HG03196 (cell line): ENCODE measurements around the gene ATP6V1C2.
"Not testable (repeated sequence)": the region's sequence is repeated elsewhere in the genome, so short reads cannot be mapped to it uniquely, and the experiment has no call there.

Source experiments
- ATAC-seq: cut with Tn5 transposase; IDR thresholded peaks from one replicate; pipeline ENCODE4 v1.9.1; 2021; ENCODE audit not compliant: unreplicated experiment

The ATP6V1C2 gene

GRCh38 chr2:10765914-10766313, 44.5 kb downstream of the ATP6V1C2 start:
- ATAC-seq = no peak

DNA sequence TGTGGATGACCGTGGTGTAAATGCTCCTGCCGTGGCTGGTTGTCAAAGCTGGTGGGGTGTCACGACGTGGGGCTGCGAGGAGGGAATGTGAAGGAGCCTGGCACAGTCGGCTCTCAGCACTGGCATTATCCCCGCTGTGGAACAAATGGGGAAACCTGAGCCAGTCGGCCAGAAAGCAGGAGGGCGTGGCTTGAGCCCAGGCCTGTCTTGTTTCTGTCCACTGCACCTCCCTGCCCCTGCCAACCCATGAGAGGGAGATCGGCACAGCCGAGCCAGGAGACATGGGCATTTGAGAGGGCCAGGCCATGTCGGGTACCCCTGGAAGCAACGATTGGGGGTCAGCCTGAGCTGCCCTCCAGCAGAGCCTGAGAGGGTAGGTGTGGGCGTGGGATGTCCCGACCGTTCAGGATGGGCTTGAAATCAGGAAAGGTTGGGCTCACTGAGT, 46.7 kb downstream of the ATP6V1C2 start:
- ATAC-seq = no peak

GRCh38 chr2:10770956-10771750, 49.7 kb downstream of the ATP6V1C2 start:
- no peak for ATAC-seq

DNA sequence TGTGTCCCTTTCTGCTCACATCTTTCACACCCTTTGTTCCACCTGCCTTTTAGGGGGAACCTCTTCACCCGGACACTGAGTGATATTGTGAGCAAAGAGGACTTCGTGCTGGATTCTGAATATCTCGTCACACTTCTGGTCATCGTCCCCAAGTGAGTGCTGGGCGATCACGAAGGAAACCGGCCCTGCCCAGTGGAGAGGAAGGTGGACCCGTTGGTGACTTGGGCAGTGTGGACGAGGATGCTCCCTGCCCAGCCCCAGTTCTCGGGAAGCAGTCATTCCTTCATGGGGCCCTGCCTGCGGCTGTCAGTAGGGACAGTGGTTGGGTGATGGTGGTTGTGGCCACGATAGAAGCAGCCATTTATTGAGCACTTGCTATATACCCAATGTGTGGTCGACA, 50.4 kb downstream of the ATP6V1C2 start:
- no peak for ATAC-seq

DNA sequence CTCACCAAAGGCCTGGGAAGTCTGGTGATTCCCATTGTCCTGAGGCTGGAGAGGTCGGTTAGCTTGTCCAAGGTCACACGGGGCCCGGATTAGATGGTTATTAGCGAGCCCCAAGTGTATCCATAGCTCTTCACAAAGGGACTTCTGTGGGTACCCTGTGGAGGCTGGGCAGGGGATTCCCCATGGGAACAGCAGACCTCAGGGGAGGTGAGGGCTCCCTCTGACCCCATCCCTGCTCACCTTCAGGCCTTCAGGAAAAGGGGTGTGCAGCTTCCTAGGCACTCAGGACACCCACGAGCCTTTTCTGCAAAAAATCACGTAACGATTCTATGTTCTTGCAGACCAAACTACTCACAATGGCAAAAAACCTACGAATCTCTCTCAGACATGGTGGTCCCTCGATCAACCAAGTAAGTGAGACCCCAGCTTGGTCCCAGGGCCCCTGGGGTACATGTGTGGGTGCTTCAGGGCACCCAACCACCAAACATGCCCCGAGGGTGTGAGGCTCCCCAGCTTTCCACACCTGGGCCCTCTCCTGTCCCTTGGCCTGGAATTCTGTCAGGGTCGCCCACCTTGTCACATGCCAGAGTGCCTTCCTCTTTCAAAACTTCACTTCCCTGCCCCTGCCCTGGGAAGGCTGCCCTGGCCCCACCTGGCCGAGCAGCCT, 50.9 kb downstream of the ATP6V1C2 start:
- no peak for ATAC-seq

DNA sequence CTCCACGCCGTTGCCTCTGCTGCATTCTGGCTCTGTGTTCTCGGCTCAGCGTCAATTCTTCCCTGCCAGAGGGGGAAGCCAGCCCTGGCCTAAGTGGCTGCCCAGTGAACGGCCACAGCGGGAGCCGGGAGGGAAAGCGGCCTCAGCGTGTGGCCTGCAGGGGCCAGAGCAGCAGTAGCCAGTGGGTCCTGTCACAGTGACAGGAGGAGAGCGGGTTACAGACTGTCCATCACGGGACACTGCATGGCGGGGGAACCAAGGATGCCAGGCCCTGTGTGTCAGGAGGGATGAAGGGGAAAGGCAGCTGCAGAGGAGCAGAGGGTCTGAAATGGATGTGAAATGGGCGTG, 51.4 kb downstream of the ATP6V1C2 start:
- ATAC-seq = no peak

DNA sequence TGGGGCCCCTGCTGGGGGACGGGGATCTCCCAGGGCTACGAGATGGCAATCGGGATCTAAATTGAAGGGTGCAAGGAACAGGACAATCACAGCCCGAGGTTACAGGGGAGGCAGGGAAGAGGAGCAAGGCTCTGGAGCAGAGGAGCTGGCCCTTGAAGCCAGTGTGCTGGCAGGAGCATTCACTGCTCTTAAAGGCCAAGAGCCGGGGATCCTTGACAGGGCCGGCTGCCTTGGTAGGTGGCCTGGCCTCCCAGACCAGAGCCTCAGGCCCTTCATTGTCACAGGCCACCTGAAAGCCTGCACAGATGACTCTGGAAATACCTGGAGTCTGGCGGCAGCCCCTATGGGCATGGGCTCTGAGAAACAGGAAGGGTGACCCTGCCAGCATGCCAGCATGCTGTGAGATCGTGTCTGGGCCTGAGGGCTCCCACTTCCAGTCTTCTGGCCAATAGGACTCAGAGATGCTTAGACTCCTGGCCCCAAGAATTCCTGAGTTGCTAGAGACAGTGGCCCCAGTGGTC, 52.5 kb downstream of the ATP6V1C2 start:
- ATAC-seq = no peak

- ATAC-seq = no peak
Measured at GRCh38 chr2:10774394-10774793, 53.0 kb downstream of the ATP6V1C2 start.

GRCh38 chr2:10775021-10775780, 53.8 kb downstream of the ATP6V1C2 start:
- ATAC-seq = no peak

- no peak for ATAC-seq
Measured at GRCh38 chr2:10775831-10776230, 54.4 kb downstream of the ATP6V1C2 start.

- no peak for ATAC-seq
Measured at GRCh38 chr2:10776231-10776977, 55.0 kb downstream of the ATP6V1C2 start.

DNA sequence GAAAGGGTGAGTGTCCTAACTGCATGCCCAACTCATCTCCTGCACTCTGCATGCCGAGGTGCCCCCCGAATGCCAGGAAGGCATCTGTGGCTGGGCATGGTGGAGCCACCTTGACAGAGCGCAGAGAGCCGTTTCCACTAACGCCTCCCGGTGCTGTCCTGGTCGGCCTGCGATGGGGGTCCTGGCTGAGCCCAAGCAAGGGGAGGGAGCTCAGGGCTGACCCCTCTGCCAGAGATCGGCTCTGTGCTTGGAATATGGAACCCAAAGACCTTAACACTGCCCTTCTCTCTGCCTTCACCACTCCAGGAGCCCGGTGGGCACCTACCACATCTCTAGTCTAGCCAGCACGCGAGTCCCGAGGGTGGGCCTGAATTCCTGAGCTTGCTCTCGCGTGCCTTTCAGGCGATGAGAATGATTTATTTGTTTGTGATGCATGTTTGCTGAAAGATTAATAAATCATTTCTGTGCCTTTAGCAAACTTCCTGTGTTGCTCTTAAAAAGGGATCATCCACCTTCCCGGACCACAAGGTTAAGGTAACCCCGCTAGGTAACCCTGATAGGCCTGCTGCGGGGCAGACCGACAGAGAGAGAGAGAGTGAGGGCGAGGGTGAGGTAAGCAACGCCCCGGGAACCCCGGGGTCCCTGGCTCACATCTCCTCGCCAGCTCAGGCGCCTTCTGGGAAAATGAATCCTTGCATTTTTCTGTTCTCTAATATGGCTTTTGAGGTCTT, 55.8 kb downstream of the ATP6V1C2 start:
- no peak for ATAC-seq

GRCh38 chr2:10777842-10778723, 56.7 kb downstream of the ATP6V1C2 start:
- no peak for ATAC-seq

- ATAC-seq = no peak
Measured at GRCh38 chr2:10778724-10779115, 57.3 kb downstream of the ATP6V1C2 start.

DNA sequence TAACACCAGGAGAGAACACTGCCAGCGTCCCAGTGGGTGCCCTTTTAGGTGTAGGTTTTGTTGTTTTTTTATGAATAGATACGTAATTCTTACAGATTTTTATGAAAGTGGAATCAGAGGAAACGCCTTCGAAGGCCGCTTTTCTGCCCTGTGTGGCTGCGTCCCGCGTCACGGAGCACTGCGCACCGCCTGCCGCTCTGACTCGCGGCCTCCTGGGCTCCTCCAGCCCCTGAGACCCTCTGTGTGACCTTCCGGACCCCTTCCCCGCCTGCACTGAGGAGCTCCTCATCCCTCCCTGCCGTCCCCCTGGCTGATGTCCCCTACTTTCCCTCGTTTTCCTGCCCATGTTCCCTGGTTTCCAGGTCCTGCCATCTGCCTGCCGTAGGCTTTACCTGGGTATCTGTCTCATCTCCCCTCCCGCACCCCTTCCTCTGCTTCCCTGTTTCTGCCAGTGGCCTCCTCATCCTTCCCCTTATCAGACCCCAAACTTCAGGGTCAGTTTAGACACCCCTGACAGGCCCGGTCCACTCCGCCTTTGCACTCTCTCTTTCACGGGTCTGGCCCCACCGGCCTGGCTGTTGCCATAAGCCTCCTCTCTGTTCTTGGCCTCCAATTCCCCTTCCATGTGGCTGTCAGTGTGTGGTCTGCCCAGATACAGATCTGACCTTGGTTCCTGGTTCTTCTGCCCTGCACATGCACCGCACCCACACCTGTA, 58.5 kb downstream of the ATP6V1C2 start:
- ATAC-seq = no peak

DNA sequence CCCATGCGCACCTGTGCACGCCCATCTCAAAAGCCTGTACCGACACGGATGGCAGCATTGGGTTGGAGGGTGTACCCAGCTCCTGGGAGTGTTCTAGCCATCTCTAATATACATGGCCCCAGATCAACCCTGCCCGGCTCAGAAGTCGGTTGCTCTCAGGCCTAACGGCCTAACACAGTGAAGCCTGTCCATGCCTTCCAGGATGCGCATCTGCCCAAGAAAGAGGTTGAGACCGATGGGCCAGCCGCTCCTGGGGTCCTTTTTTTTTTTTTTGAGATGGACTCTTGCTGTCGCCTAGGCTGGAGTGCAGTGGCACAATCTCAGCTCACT, 59.0 kb downstream of the ATP6V1C2 start:
- ATAC-seq = no peak

DNA sequence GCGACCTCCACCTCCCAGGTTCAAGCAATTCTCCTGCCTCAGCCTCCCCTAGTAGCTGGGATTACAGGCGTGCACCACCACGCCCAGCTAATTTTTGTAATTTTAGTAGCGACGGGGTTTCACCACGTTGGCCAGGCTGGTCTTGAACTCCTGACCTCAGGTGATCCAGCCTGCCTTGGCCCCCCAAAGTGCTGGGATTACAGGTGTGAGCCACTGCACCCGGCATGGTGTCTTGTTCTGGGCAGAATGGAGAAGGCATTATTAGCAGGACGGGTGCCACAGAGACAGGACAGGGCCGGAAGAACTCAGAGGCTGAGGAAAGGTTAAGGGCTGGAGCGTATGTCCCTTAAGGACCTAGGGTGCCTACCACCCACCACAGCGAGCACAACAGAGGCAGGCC, 59.4 kb downstream of the ATP6V1C2 start:
- not testable (repeated sequence) for ATAC-seq

- no peak for ATAC-seq
Measured at GRCh38 chr2:10781746-10782145, 60.3 kb downstream of the ATP6V1C2 start.

DNA sequence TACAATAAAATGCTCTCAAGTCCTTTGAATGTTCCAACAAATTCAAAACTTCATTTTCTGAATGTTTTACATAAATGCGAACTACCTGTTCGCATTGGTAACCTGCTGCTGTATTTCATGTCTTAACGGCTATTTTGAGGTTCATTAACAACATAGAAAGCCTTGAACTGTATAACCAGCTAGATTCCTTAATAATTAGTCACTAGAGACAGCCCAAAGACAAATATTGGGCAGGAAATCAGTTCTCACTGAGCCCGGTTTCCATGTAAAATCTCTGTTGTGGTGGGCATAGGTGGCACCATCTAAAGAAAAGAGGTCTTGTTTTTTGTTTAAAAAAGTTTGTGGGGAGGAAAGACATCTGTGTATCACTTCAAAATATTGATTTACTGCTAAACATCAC, 62.0 kb downstream of the ATP6V1C2 start:
- no peak for ATAC-seq
